ENCODE measurements around the gene LONP1. TPM values are rescaled to one million over a fixed set of nuclear protein-coding genes. Genes with fewer than 3 reads are reported as not detected.
"Not testable (repeated sequence)": the region's sequence is repeated elsewhere in the genome, so short reads cannot be mapped to it uniquely, and the experiment has no call there.

The LONP1 gene
- total RNA-seq, 2 experiments from 2014 or later: 71.7 to 79.6 TPM

- POLR2A ChIA-PET: no interaction called here
- Mint-ChIP-seq H3K27ac (peak overlapping the region; percentile 41), H3K27me3 (no peaks in the 10 kb centered on the region), H3K36me3 (ENCODE audit: low read depth) (peaks cover 34% of the 10 kb centered on the region), H3K4me3 (no peak overlapping the region), H3K4me1 (peaks cover 10% of the 10 kb centered on the region), H3K9me3 (no peaks in the 10 kb centered on the region)
- CTCF ChIA-PET: interaction anchor here (1.4 kb wide), 1 partner anchor 109 kb away, joined by 4 read pairs; the partner anchor contains the start of gene NRTN
- no peak for DNase-seq
Observed at GRCh38 chr19:5694956-5695648, 24.8 kb downstream of the LONP1 start.

- no peak for DNase-seq
- Mint-ChIP-seq H3K36me3 (ENCODE audit: low read depth) (peaks cover 34% of the 10 kb centered on the region), H3K27ac (peak overlapping the region; percentile 25), H3K27me3 (no peaks in the 10 kb centered on the region), H3K4me1 (peaks cover 15% of the 10 kb centered on the region), H3K9me3 (no peaks in the 10 kb centered on the region), H3K4me3 (no peak overlapping the region)
- ChIA-PET CTCF (no interaction called here), POLR2A (no interaction called here)
Observed at GRCh38 chr19:5694167-5694955, 25.6 kb downstream of the LONP1 start.

- Mint-ChIP-seq H3K27me3 (no peaks in the 10 kb centered on the region), H3K36me3 (ENCODE audit: low read depth) (peaks cover 28% of the 10 kb centered on the region), H3K4me3 (no peak overlapping the region), H3K27ac (peak overlapping the region; percentile 50), H3K4me1 (peaks cover 16% of the 10 kb centered on the region), H3K9me3 (no peaks in the 10 kb centered on the region)
- DNase-seq: no peak
- POLR2A ChIA-PET: no interaction called here
- CTCF ChIA-PET: no interaction called here
Observed at GRCh38 chr19:5693195-5694166, 26.5 kb downstream of the LONP1 start.

- DNase-seq: no peak
- POLR2A ChIA-PET: no interaction called here
Observed at GRCh38 chr19:5692723-5693194, 27.2 kb downstream of the LONP1 start.

GRCh38 chr19:5691822-5692722 is 27.9 kb downstream of the LONP1 start:
- no peaks in the 10 kb centered on the region for H3K27me3 Mint-ChIP-seq
- H3K4me3 Mint-ChIP-seq: peak overlapping the region; percentile 92
- no peaks in the 10 kb centered on the region for H3K9me3 Mint-ChIP-seq
- CTCF ChIA-PET: interaction anchor here (1.1 to 1.7 kb wide), 6 partner anchors 8 to 29 kb away, joined by 3 to 8 read pairs (median 5); partner anchors contain the start of gene CATSPERD
- POLR2A ChIA-PET: interaction anchor here (1.3 kb wide), 1 partner anchor 29 kb away, joined by 5 read pairs; the partner anchor contains the start of gene CATSPERD
- H3K27ac Mint-ChIP-seq: peak overlapping the region; percentile 80
- H3K36me3 Mint-ChIP-seq (ENCODE audit: low read depth): peaks cover 28% of the 10 kb centered on the region
- no peak for DNase-seq
- peaks cover 21% of the 10 kb centered on the region for H3K4me1 Mint-ChIP-seq

More at GRCh38 chr19:5692723-5693194, 27.2 kb downstream of the LONP1 start:
- peaks cover 21% of the 10 kb centered on the region for H3K4me1 Mint-ChIP-seq
- peak overlapping the region; percentile 69 for H3K4me3 Mint-ChIP-seq
- peak overlapping the region; percentile 80 for H3K27ac Mint-ChIP-seq
- CTCF ChIA-PET: no interaction called here
- H3K36me3 Mint-ChIP-seq (ENCODE audit: low read depth): peaks cover 28% of the 10 kb centered on the region
- no peaks in the 10 kb centered on the region for H3K27me3 Mint-ChIP-seq
- H3K9me3 Mint-ChIP-seq: no peaks in the 10 kb centered on the region

- Mint-ChIP-seq H3K4me1 (peaks cover 26% of the 10 kb centered on the region), H3K36me3 (ENCODE audit: low read depth) (peaks cover 28% of the 10 kb centered on the region), H3K27ac (peak overlapping the region; percentile 92), H3K9me3 (no peaks in the 10 kb centered on the region), H3K27me3 (no peaks in the 10 kb centered on the region), H3K4me3 (peak overlapping the region; percentile 92)
- POLR2A ChIA-PET: interaction anchor here (1.3 kb wide), 1 partner anchor 29 kb away, joined by 5 read pairs; the partner anchor contains the start of gene CATSPERD
- DNase-seq: peak; percentile 25
- CTCF ChIA-PET: interaction anchor here (0.5 to 2.3 kb wide), 15 partner anchors 9 to 1029 kb away, joined by 3 to 13 read pairs (median 4); partner anchors contain the start of genes C3, CATSPERD and NRTN
Observed at GRCh38 chr19:5690955-5691821, 28.8 kb downstream of the LONP1 start.

GRCh38 chr19:5690125-5690954 is 29.6 kb downstream of the LONP1 start, which contains the start of gene RPL36:
Gene RPL36, plus strand, starts transcription at chr19:5690295. Its CDS starts 213 bp downstream, at chr19:5690508.
- H3K4me3 Mint-ChIP-seq: peak within 1 kb of the TSS; percentile 92
- peaks cover 31% of the 10 kb centered on the region for H3K4me1 Mint-ChIP-seq
- CTCF ChIA-PET: interaction anchor here (0.6 to 2.3 kb wide), 39 partner anchors 9 to 1030 kb away, joined by 3 to 16 read pairs (median 4); partner anchors contain the start of genes C3, CATSPERD, DUS3L and LONP1
- peak; percentile 98 for DNase-seq
- no peaks in the 10 kb centered on the region for H3K9me3 Mint-ChIP-seq
- POLR2A ChIA-PET: interaction anchor here (0.5 to 1.3 kb wide), 5 partner anchors 15 to 105 kb away, joined by 4 to 7 read pairs (median 4); partner anchors contain the start of genes CATSPERD, LONP1, SAFB and SAFB2
- peaks cover 28% of the 10 kb centered on the region for H3K36me3 Mint-ChIP-seq (ENCODE audit: low read depth)
- H3K27me3 Mint-ChIP-seq: no peaks in the 10 kb centered on the region
- peak within 1 kb of the TSS; percentile 92 for H3K27ac Mint-ChIP-seq

GRCh38 chr19:5688262-5688881 is 31.6 kb downstream of the LONP1 start:
- H3K9me3 Mint-ChIP-seq, POLR2A ChIA-PET, H3K27ac Mint-ChIP-seq, DNase-seq, H3K27me3 Mint-ChIP-seq: not testable (repeated sequence)
- Mint-ChIP-seq H3K4me1 (peaks cover 32% of the 10 kb centered on the region), H3K4me3 (peak overlapping the region; percentile 63), H3K36me3 (ENCODE audit: low read depth) (peaks cover 21% of the 10 kb centered on the region)
- CTCF ChIA-PET: interaction anchor here (1.4 to 2.4 kb wide), 3 partner anchors 8 to 66 kb away, joined by 3 to 8 read pairs (median 5); partner anchors contain the start of genes SAFB and SAFB2

- Mint-ChIP-seq H3K36me3 (ENCODE audit: low read depth) (peaks cover 15% of the 10 kb centered on the region), H3K4me1 (peaks cover 30% of the 10 kb centered on the region), H3K9me3 (no peaks in the 10 kb centered on the region), H3K4me3 (peak overlapping the region; percentile 73), H3K27ac (peak overlapping the region; percentile 87), H3K27me3 (no peaks in the 10 kb centered on the region)
- ChIA-PET CTCF (interaction anchor here (0.6 to 2.4 kb wide), 24 partner anchors 9 to 906 kb away, joined by 3 to 17 read pairs (median 4); partner anchors contain the start of genes CATSPERD, LONP1, NRTN and SAFB), POLR2A (interaction anchor here (0.6 kb wide), 1 partner anchor 280 kb away, joined by 3 read pairs; no protein-coding TSS in a partner anchor)
- DNase-seq: no peak
Observed at GRCh38 chr19:5687360-5688198, 32.4 kb downstream of the LONP1 start.

Data from activated CD4-positive, alpha-beta T cell treated with anti-CD3 and anti-CD28 coated beads, Interleukin-2, amount 10 ng/mL, durations not matched to agents 7 days and 5 days (primary cell).